ENCODE data around the gene TRPM1.

GRCh38 chr15:31047437-31047836, 54.1 kb downstream of the TRPM1 start:
- TF ChIP-seq, protein P1, sequence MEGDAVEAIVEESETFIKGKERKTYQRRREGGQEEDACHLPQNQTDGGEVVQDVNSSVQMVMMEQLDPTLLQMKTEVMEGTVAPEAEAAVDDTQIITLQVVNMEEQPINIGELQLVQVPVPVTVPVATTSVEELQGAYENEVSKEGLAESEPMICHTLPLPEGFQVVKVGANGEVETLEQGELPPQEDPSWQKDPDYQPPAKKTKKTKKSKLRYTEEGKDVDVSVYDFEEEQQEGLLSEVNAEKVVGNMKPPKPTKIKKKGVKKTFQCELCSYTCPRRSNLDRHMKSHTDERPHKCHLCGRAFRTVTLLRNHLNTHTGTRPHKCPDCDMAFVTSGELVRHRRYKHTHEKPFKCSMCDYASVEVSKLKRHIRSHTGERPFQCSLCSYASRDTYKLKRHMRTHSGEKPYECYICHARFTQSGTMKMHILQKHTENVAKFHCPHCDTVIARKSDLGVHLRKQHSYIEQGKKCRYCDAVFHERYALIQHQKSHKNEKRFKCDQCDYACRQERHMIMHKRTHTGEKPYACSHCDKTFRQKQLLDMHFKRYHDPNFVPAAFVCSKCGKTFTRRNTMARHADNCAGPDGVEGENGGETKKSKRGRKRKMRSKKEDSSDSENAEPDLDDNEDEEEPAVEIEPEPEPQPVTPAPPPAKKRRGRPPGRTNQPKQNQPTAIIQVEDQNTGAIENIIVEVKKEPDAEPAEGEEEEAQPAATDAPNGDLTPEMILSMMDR (IDR thresholded peaks at IDR 0.05): no peak
- TF ChIP-seq, protein P2, sequence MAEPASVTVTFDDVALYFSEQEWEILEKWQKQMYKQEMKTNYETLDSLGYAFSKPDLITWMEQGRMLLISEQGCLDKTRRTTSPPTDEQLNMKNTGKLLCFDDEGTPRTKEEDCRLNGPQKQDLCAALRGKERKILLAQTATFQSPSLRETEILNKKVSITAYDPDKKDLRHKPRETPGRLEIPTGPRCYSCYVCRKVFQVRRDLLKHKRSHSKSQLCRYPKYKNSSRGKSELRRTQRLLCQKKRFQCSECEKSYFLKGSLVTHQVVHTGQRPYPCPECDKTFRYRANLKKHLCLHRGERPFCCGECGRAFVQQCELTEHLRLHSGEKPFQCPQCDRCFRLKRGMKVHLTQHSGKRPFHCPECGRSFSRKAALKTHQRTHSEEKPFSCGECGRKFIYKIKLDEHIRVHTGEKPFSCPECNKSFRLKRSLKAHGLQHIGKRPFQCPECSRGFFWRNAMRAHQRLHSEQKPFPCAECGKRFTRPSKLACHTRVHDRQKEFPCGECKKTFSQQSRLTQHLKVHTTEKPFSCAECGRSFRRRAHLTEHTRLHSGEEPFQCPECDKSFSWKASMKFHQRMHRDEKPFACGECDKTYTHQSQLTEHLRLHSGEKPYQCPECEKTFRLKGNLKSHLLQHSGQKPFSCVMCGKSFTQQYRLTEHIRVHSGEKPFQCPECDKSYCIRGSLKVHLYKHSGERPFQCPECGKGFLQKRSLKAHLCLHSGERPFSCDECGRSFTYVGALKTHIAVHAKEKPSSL (CRISPR knock-in tag; conservative IDR thresholded peaks at IDR 0.05): no peak
- no peak for TF ChIP-seq ZNF416 (CRISPR knock-in tag; IDR thresholded peaks at IDR 0.05)
- no peak for TF ChIP-seq TEAD1 (CRISPR knock-in tag; IDR thresholded peaks at IDR 0.05)
- TF ChIP-seq CREB1 (CRISPR knock-in tag; IDR thresholded peaks at IDR 0.05): no peak
- TF ChIP-seq, protein P3, sequence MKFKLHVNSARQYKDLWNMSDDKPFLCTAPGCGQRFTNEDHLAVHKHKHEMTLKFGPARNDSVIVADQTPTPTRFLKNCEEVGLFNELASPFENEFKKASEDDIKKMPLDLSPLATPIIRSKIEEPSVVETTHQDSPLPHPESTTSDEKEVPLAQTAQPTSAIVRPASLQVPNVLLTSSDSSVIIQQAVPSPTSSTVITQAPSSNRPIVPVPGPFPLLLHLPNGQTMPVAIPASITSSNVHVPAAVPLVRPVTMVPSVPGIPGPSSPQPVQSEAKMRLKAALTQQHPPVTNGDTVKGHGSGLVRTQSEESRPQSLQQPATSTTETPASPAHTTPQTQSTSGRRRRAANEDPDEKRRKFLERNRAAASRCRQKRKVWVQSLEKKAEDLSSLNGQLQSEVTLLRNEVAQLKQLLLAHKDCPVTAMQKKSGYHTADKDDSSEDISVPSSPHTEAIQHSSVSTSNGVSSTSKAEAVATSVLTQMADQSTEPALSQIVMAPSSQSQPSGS (CRISPR knock-in tag; IDR thresholded peaks at IDR 0.05; ENCODE audit: borderline replicate concordance, low read depth): no peak
- no peak for TF ChIP-seq ESRRA (CRISPR knock-in tag; IDR thresholded peaks at IDR 0.05; ENCODE audit: borderline replicate concordance)
- no peak for TF ChIP-seq MAX (CRISPR knock-in tag; IDR thresholded peaks at IDR 0.05)
- no peak for TF ChIP-seq ZBTB21 (CRISPR knock-in tag; IDR thresholded peaks at IDR 0.05; ENCODE audit: borderline replicate concordance)
- no peak for TF ChIP-seq JUN (CRISPR knock-in tag; IDR thresholded peaks at IDR 0.05)
- no peak for TF ChIP-seq SMAD3 (CRISPR knock-in tag; IDR thresholded peaks at IDR 0.05; ENCODE audit: borderline replicate concordance)
- no peak for TF ChIP-seq ZNF232 (CRISPR knock-in tag; IDR thresholded peaks at IDR 0.05)

Data from WTC11 (cell line).